Stomach (tissue), 4 donors: ENCODE measurements around the gene OXER1.

ENCODE experiments used
- EP300 ChIP-seq: sonication (generic); formaldehyde crosslinking; IDR thresholded peaks from one replicate; pipeline ENCODE4 v1.6.1; 2017; ENCODE audit warnings: antibody characterized with exemption
- POLR2A ChIP-seq, 4 donors: fragments of 450-650 bp; IDR thresholded peaks; one replicate each; pipeline ENCODE4 v1.6.1; 2016; ENCODE audit warnings: antibody characterized with exemption in 4 of 4, control low read depth in 2 of 4, mild to moderate bottlenecking in 1 of 4, moderate library complexity in 1 of 4
- POLR2AphosphoS5 ChIP-seq, 3 donors: sonication (generic); formaldehyde crosslinking; IDR thresholded peaks; one replicate each; pipeline ENCODE4 v1.6.1; 2016; ENCODE audit warnings: antibody characterized with exemption in 3 of 3
- TF ChIP-seq, protein P1 (sequence below), 7 experiments: fragments of 450-650 bp in 4 of 7; fragments of 200-600 bp in 3 of 7; sonication (generic) in 3 of 7; IDR thresholded peaks; one replicate each; pipeline ENCODE4 v1.5.1; 2016 to 2019; ENCODE audit warnings: antibody characterized with exemption in 7 of 7, control low read depth in 2 of 7, mild to moderate bottlenecking in 1 of 7

DNA sequence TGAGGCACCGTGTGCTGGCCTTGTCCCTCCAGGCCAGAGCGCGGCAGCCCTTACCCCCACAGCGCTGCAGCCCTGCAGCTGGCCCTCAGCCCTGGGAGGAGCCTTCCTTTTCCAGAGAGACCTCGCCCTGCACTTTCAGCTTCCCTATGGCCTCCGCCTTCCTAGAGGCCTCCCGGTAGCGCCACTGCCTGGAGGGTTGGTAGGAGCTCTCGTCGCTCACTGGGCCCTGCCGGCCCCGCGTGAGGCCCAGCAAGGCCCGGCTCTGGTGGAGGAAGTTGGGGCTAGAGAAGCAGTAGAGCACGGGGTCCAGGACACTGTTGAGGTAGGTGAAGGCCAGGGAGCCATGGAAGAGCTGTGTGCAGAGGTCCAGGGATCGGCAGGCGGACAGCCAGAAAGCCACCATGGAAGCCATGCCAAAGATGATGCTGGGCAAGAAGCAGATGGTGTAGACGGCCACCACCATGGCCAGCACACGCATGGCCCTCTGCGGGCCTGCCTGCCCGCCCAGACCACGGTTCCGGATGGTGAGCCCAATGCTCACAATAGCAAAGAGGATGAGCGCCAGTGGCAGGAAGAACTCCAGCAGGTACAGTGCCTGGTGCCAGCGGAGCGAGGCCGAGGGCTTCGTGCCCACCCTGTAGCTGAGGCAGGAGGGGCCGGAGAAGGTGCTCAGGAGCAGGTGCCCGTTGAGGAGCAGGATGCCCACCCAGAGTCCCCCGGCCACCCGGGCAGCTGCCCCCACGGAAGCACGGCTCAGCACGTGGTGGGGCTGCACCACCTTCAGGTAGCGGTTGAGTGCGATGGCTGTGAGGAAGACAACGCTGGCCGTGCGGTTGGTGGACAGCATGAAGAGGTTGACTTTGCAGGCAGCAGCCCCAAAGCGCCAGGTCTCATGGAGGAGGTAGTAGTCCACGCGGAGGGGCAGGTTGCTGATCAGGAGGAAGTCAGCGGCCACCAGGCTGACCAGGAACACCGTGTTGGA is 821 bp downstream of the OXER1 start:
- TF ChIP-seq POLR2AphosphoS5 (IDR thresholded peaks at IDR 0.05) (no peak), EP300 (no peak), POLR2A (IDR thresholded peaks at IDR 0.05) (no peak)
- TF ChIP-seq, protein P1, sequence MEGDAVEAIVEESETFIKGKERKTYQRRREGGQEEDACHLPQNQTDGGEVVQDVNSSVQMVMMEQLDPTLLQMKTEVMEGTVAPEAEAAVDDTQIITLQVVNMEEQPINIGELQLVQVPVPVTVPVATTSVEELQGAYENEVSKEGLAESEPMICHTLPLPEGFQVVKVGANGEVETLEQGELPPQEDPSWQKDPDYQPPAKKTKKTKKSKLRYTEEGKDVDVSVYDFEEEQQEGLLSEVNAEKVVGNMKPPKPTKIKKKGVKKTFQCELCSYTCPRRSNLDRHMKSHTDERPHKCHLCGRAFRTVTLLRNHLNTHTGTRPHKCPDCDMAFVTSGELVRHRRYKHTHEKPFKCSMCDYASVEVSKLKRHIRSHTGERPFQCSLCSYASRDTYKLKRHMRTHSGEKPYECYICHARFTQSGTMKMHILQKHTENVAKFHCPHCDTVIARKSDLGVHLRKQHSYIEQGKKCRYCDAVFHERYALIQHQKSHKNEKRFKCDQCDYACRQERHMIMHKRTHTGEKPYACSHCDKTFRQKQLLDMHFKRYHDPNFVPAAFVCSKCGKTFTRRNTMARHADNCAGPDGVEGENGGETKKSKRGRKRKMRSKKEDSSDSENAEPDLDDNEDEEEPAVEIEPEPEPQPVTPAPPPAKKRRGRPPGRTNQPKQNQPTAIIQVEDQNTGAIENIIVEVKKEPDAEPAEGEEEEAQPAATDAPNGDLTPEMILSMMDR (IDR thresholded peaks at IDR 0.05): no peak
